ENCODE data around the gene RNU1-1.
"Not testable (repeated sequence)": the region's sequence is repeated elsewhere in the genome, so short reads cannot be mapped to it uniquely, and the experiment has no call there.

GRCh38 chr1:16528338-16528737 is 14.3 kb upstream of the RNU1-1 start:
- TF ChIP-seq CTCF (conservative IDR thresholded peaks at IDR 0.05; ENCODE audit: low read length); EZH2phosphoT487 (IDR thresholded peaks at IDR 0.05; ENCODE audit: borderline replicate concordance, low read depth, low read length): not testable (repeated sequence)

Measured in OCI-LY7 (cell line).